SH-SY5Y (cell line): ENCODE data around the gene SNRK.

Experiments used
- GATA2 ChIP-seq: IDR thresholded peaks from 2 replicates; pipeline ENCODE4 v1.6.1; 2011; ENCODE audit warnings: mild to moderate bottlenecking, low read depth, low read length
- GATA3 ChIP-seq: IDR thresholded peaks from 2 replicates; pipeline ENCODE4 v1.6.1; 2011; ENCODE audit warnings: low read depth, mild to moderate bottlenecking, low read length, moderate library complexity

SNRK gene

DNA sequence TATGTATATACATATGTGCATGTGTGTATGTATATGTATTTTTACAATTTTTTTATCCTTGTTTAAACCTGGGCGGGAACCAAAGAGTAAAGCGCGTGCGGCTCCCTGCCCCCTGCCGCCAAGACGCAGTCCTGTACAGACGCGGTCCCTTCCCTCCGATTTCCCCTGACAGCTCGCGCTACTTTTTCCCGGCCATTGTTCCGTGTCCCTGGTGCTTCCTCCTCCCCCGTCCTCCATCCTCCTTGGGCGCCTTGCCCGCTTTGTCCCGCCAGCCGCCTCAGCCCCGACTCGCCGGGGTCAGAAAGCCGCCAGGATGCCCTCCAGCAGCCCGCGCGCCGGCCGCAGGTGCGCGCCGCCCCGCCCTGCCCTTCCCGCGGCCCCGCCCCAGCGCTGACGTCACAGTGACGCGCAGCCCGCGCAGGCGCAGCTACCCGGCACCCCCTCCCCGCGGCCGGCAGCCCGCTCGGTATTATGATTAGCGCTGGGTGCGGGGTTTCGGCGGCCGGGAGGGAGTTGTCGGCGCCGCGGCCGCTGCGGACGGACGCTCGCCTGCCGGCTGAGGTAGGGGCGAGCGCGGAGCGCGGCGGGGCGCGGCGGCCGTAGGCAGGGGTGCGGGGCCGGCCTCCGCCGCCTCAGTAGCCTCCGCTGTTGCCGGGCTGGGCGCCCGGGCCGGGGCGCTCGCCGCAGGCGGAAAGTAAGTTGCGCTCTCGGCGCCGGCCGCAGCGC lies at the start of gene SNRK:
Gene SNRK, plus strand, starts transcription at position 426 of the 726 bp plus-strand sequence. CDS start 16,664 bp downstream, outside the sequence.
- TF ChIP-seq GATA3 (no peak), GATA2 (no peak)

DNA sequence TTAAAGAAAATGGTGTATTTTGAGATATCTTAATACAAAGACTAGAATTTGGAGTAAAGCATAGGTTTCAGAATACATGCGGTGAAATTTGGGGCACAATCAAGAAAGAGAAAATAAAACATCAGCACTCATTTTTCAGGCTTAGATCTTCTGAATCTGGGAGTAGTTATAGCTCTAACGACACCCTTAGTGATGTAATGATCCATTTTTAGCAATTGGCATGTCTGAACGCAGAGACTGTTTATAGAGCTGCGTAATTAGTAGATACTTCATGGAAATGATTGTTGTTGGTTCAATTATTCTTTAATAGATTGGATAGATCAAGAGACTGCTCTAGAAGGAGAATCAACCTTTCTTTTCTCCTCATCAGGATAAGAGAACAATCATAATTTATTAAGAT lies 47.5 kb upstream of the SNRK start:
- TF ChIP-seq GATA3 (no peak), GATA2 (no peak)

DNA sequence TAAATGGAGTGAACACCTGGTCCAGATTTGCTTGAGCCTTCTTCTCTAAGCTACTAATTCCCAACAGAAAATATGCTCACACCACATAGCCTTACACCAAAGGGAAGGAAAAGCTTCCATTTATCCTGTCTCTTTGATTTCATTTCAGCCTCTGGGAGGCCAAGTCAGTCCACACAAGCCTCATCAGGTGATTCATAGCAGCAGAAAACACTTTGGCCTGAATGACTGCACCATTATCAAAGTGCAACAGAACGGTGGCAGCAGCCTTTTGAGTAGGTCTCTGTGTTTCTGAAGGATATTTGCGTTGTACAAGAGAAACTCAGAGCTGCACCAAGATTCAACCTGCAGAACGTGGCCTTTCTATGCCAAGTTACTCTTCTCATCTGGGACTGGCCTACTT lies 46.6 kb upstream of the SNRK start:
- TF ChIP-seq GATA3 = no peak
- no peak for TF ChIP-seq GATA2

- TF ChIP-seq GATA2 (no peak), GATA3 (no peak)
Measured at GRCh38 chr3:43243590-43244587, 42.5 kb upstream of the SNRK start.

DNA sequence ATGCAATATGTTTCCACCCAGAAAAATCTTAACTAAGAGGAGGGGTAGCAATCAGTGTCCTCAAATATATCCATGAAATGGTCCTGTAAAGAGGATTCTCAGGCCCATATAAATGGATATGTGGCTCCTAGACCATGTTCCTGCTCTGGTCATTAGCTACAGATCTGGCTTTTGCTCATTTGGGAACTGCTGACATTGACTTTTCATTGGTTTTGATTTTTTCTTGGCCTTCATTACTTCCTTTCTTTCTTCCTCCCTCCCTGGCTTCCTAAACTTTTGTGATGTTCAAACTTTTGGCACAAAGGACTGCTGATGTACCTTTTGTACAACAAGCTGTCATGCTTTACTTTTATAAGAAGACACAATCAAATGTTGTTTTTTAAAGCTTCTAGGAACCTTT lies 41.6 kb upstream of the SNRK start:
- TF ChIP-seq GATA3 = no peak
- TF ChIP-seq GATA2 = no peak

DNA sequence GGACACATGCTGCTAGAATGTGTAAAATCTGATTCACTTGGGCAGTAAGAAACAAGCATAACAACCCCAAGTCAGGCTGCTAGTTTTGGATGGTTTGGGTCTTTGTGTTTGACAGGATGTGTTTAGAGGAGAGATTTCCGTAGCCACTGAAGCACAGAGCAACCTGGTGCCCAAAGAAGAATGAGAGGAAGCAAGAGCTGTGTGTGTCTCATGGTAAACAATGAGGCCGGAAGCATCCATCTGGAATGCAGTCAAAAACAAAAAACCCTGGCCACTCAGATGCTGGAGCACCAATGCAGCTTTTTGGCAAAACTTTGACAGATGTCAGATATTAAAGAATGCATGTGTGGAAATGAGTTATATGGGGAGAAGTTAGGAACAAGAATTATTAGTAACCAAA lies 39.4 kb upstream of the SNRK start:
- TF ChIP-seq GATA3 (no peak), GATA2 (no peak)

DNA sequence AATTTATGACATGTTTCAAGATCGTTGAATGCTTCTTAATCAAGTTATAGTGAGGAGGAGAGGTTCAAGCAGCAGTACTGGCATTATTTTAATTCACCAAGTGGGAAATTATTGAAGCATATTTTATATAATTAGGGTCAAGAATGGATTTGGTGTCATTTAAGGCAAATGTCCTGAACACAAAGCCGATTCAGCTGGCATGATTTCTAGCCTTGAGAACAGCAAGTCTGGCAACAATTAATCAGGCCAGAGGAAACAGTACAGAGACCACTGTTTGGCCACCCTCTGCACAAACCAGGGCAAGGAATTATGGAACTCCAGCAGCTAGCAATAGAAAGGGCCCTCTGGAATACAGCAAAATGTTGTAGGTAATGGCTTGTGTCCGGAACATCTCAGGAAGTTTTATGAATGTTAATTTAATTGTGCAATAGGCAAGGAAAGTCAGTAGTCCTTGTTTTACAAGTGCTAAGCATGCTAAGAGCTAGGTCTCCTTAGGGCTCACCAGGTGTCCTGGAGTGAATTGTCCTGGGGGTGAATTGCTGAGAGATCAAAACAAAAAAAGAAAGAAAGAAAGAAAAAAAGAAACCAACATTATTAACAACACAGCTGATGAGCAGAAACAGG lies 38.7 kb upstream of the SNRK start:
- TF ChIP-seq GATA3 (no peak), GATA2 (no peak)

GRCh38 chr3:43248185-43248583 lies 38.2 kb upstream of the SNRK start:
- TF ChIP-seq GATA2 (no peak), GATA3 (no peak)

- TF ChIP-seq GATA2 (no peak), GATA3 (no peak)
Measured at GRCh38 chr3:43248973-43249372, 37.4 kb upstream of the SNRK start.

- TF ChIP-seq GATA3 (no peak), GATA2 (no peak)
Measured at GRCh38 chr3:43249405-43249804, 36.9 kb upstream of the SNRK start.

- TF ChIP-seq GATA2 = no peak
- no peak for TF ChIP-seq GATA3
Measured at GRCh38 chr3:43253294-43253693, 33.0 kb upstream of the SNRK start.

DNA sequence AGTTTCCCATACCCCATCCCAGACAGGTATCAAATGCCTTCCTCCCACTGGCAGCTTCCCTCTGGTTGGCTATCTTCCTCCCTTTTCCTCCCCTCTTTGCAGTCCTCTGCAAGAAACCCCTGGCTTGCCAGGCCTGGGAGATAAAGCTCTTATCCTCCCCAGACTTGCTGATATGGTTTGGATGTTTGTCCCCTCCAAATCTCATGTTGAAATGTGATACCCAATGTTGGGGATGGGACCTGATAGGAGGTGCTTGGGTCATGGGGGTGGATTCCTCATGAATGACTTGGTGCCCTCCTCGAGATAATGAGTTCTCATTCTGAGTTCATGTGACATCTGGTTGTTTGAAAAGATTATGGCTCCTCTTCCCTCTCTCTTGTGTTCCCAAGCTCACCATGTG lies 32.2 kb upstream of the SNRK start:
- TF ChIP-seq GATA3 = no peak
- no peak for TF ChIP-seq GATA2

- TF ChIP-seq GATA3 = no peak
- no peak for TF ChIP-seq GATA2
Measured at GRCh38 chr3:43255662-43256061, 30.7 kb upstream of the SNRK start.
